HCT116 (cell line): ENCODE results near the gene ITGB1. TPM values are rescaled to one million over a fixed set of nuclear protein-coding genes. Genes with fewer than 3 reads are reported as not detected.

Experiments used
- ATAC-seq: fragments of 200-7000 bp; cut with Tn5 transposase; 2 replicates; pipeline ENCODE4 v1.9.1; 2020; ENCODE audit warnings: mild to moderate bottlenecking, moderate library complexity
- BruUV-seq: library from RNA; stranded (reverse); fragments of 400-500 nt; replicated peaks from 2 replicates; lab custom pipeline; 2021; lab: Mats Ljungman, UMichigan
- CTCF ChIA-PET: fragments of 300-600 bp; sonication (Branson Sonifier 250); formaldehyde crosslinking; loops from one replicate; lab custom pipeline; 2021; ENCODE audit warnings: antibody characterized with exemption; lab: Charles Lee
- POLR2A ChIA-PET: fragments of 300-600, 350-600 bp; sonication (Branson Sonifier 250); formaldehyde crosslinking; loops from one replicate; lab custom pipeline; 2021; ENCODE audit warnings: antibody characterized with exemption; lab: Charles Lee
- RAD21 ChIA-PET, 2 experiments: fragments of 300-600 bp; sonication (Branson Sonifier 250); formaldehyde crosslinking; loops; one replicate each; lab custom pipeline; 2023; ENCODE audit warnings: low total read pairs in 2 of 2; ENCODE audit not compliant: uncharacterized antibody in 2 of 2, unreplicated experiment in 2 of 2, low non-redundant PET in 1 of 2; lab: Charles Lee
- DNase-seq: peaks from one replicate; pipeline ENCODE4 v3.0.0-alpha.2; 2010; ENCODE audit warnings: low read depth, low spot score
- H2AFZ ChIP-seq: fragments of 200-600 bp; shearing (Covaris generic), sonication (generic); 2 replicates; pipeline ENCODE4 v1.6.1; 2017; ENCODE audit warnings: low read depth, mixed run types, mixed read lengths, antibody characterized with exemption, low read length; ENCODE audit not compliant: poor library complexity, severe bottlenecking
- H3K27ac ChIP-seq: 2 replicates; pipeline ENCODE4 v1.5.1; 2012; ENCODE audit warnings: low read depth, low read length
- H3K27me3 ChIP-seq: fragments of 200-600 bp; sonication (generic); 2 replicates; pipeline ENCODE4 v1.6.1; 2016; ENCODE audit warnings: mixed run types, low read length, mixed read lengths; ENCODE audit not compliant: insufficient read depth
- H3K36me3 ChIP-seq, 2 experiments: fragments of 200-500 bp in 1 of 2; fragments of 200-600 bp in 1 of 2; sonication (Bioruptor generic) in 1 of 2; sonication (generic) in 1 of 2; 2 replicates each; pipeline versions ENCODE4 v1.5.1 to v1.6.1; 2014 to 2016; ENCODE audit warnings: low read length in 2 of 2, inconsistent platforms in 1 of 2, mixed read lengths in 1 of 2, mixed run types in 1 of 2; ENCODE audit not compliant: insufficient read depth in 2 of 2, control insufficient read depth in 1 of 2
- H3K4me1 ChIP-seq, 2 experiments: fragments of 200-600 bp in 1 of 2; sonication (generic) in 1 of 2; 2 replicates each; pipeline versions ENCODE4 v1.5.1 to v1.6.1; 2012 to 2017; ENCODE audit warnings: low read length in 2 of 2, inconsistent platforms in 1 of 2, mild to moderate bottlenecking in 1 of 2, mixed read lengths in 1 of 2, mixed run types in 1 of 2, moderate library complexity in 1 of 2; ENCODE audit not compliant: insufficient read depth in 2 of 2, control insufficient read depth in 1 of 2
- H3K4me2 ChIP-seq: fragments of 200-600 bp; sonication (generic); 2 replicates; pipeline ENCODE4 v1.6.1; 2017; ENCODE audit warnings: mixed run types, low read length, mixed read lengths
- H3K4me3 ChIP-seq, 2 experiments: fragments of 200-600 bp in 1 of 2; sonication (generic) in 1 of 2; replicated peaks in 1 of 2; 2 replicates each; pipeline ENCODE4 v1.5.1; 2011 to 2016; ENCODE audit warnings: low read length in 2 of 2, control low read depth in 1 of 2, low read depth in 1 of 2, mild to moderate bottlenecking in 1 of 2, mixed read lengths in 1 of 2, mixed run types in 1 of 2
- H3K79me2 ChIP-seq: fragments of 200-600 bp; sonication (generic); 2 replicates; pipeline ENCODE4 v1.6.1; 2017; ENCODE audit warnings: mild to moderate bottlenecking, mixed run types, low read length, moderate library complexity, mixed read lengths; ENCODE audit not compliant: insufficient read depth
- H3K9ac ChIP-seq: fragments of 200-600 bp; sonication (generic); 2 replicates; pipeline ENCODE4 v1.6.1; 2016; ENCODE audit warnings: low read length, mixed read lengths
- H3K9me2 ChIP-seq: fragments of 200-600 bp; sonication (generic), shearing (Covaris generic); 2 replicates; pipeline ENCODE4 v1.6.1; 2017; ENCODE audit warnings: mixed run types, mild to moderate bottlenecking, moderate library complexity; ENCODE audit not compliant: insufficient read depth
- H3K9me3 ChIP-seq, 2 experiments: fragments of 200-500 bp in 1 of 2; fragments of 200-600 bp in 1 of 2; sonication (Bioruptor generic) in 1 of 2; sonication (generic) in 1 of 2; 2 replicates each; pipeline ENCODE4 v1.6.1; 2014 to 2017; ENCODE audit warnings: low read length in 2 of 2, mixed read lengths in 2 of 2, inconsistent platforms in 1 of 2, low read depth in 1 of 2, mild to moderate bottlenecking in 1 of 2, mixed run types in 1 of 2, moderate library complexity in 1 of 2; ENCODE audit not compliant: control insufficient read depth in 1 of 2, insufficient read depth in 1 of 2
- H4K20me1 ChIP-seq: fragments of 200-600 bp; sonication (generic), shearing (Covaris generic); 2 replicates; pipeline ENCODE4 v1.6.1; 2017; ENCODE audit warnings: mixed run types, mild to moderate bottlenecking, moderate library complexity; ENCODE audit not compliant: insufficient read depth
- ATF3 ChIP-seq: IDR thresholded peaks from 2 replicates; pipeline ENCODE4 v1.6.1; 2012
- CBX3 ChIP-seq: IDR thresholded peaks from 2 replicates; pipeline ENCODE4 v1.6.1; 2012; ENCODE audit warnings: low read depth
- EGR1 ChIP-seq: IDR thresholded peaks from 2 replicates; pipeline ENCODE4 v1.6.1; 2012; ENCODE audit warnings: low read depth
- EZH2phosphoT487 ChIP-seq: fragments of 200-600 bp; IDR thresholded peaks from 2 replicates; pipeline ENCODE4 v1.6.1; 2018; ENCODE audit warnings: antibody characterized with exemption, borderline replicate concordance
- JUND ChIP-seq: IDR thresholded peaks from 2 replicates; pipeline ENCODE4 v1.6.1; 2012
- MAX ChIP-seq: IDR thresholded peaks from 2 replicates; pipeline ENCODE4 v1.6.1; 2012
- POLR2A ChIP-seq: IDR thresholded peaks from 2 replicates; pipeline ENCODE4 v1.7.0; 2011; ENCODE audit warnings: borderline replicate concordance; ENCODE audit not compliant: insufficient read depth, insufficient read length; ENCODE audit errors: extremely low read depth
- POLR2AphosphoS5 ChIP-seq: IDR thresholded peaks from 2 replicates; pipeline ENCODE4 v1.6.1; 2011; ENCODE audit warnings: mild to moderate bottlenecking, low read depth, low read length, moderate library complexity
- SIN3A ChIP-seq: IDR thresholded peaks from 2 replicates; pipeline ENCODE4 v1.6.1; 2012; ENCODE audit warnings: low read depth
- SP1 ChIP-seq: IDR thresholded peaks from 2 replicates; pipeline ENCODE4 v1.6.1; 2012; ENCODE audit warnings: low read depth
- SRF ChIP-seq: IDR thresholded peaks from 2 replicates; pipeline ENCODE4 v1.6.1; 2012; ENCODE audit warnings: low read depth
- YY1 ChIP-seq: IDR thresholded peaks from 2 replicates; pipeline ENCODE4 v1.6.1; 2011; ENCODE audit warnings: low read length, low read depth, moderate library complexity, mild to moderate bottlenecking; ENCODE audit not compliant: insufficient replicate concordance; ENCODE audit errors: extremely low read depth
- ZBTB33 ChIP-seq: IDR thresholded peaks from 2 replicates; pipeline ENCODE4 v1.6.1; 2011; ENCODE audit warnings: mild to moderate bottlenecking, low read length, moderate library complexity; ENCODE audit not compliant: insufficient replicate concordance; ENCODE audit errors: extremely low read depth
- ZFX ChIP-seq: fragments of 450-650 bp; IDR thresholded peaks from 2 replicates; pipeline ENCODE4 v1.6.1; 2017
- ZNF274 ChIP-seq: fragments of 200-500 bp; sonication (Bioruptor generic); IDR thresholded peaks from 2 replicates; pipeline ENCODE4 v1.6.1; 2014; ENCODE audit warnings: mild to moderate bottlenecking, low read depth, low read length, inconsistent platforms
- intact Hi-C: fragments of 100-400 bp; cut with micrococcal nuclease; formaldehyde crosslinking; loops from 2 replicates; pipeline ENCODE4 v1.10.0; 2022
- total RNA-seq: library from RNA; stranded (reverse); gene quantifications from one replicate; pipeline ENCODE4 v1.2.1, GENCODE V29; 2021; ENCODE audit not compliant: unreplicated experiment
- TF ChIP-seq, protein P1 (sequence below), 3 experiments: fragments of 200-600 bp in 1 of 3; sonication (generic) in 1 of 3; IDR thresholded peaks in 2 of 3; conservative IDR thresholded peaks in 1 of 3; 2 replicates each; pipeline ENCODE4 v1.5.1; 2012 to 2017; ENCODE audit warnings: low read depth in 2 of 3, low read length in 2 of 3, antibody characterized with exemption in 1 of 3, borderline replicate concordance in 1 of 3, control low read depth in 1 of 3, mild to moderate bottlenecking in 1 of 3, mixed read lengths in 1 of 3, mixed run types in 1 of 3, moderate library complexity in 1 of 3; ENCODE audit not compliant: insufficient read depth in 1 of 3

Gene ITGB1
- total RNA-seq, 1 experiment from 2014 or later, result 366 TPM

DNA sequence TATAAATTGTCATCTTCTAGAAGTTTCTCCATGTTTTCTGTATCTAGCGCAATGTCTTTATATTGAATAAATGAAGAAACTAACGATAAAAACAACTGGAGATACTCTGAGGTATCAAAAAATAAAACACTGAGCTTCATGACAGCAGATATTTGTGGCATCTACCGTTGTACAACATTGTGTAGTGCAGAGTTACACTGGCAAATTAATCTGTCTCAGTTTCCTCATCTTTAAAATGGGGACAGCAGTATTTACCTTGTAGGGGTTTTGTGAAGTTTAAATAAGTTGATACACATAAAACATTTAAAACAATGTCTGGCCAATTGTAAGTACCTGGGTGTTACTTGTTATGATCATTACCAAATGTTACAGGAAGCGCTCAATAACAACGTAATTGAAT, 10.4 kb downstream of the ITGB1 start:
- no peak overlapping the region for H2AFZ ChIP-seq
- H3K4me1 ChIP-seq, result peaks cover 71 to 80% of the 10 kb centered on the region in 2 experiments
- no peak overlapping the region for H3K4me2 ChIP-seq
- BruUV-seq, result no TSS peak
- ChIA-PET CTCF (no interaction called here), POLR2A (interaction anchor here (1.2 kb wide), 1 partner anchor 10 kb away, joined by 3 read pairs; no protein-coding TSS in a partner anchor), RAD21 (no interaction called here)
- H3K9me3 ChIP-seq, result no peaks in the 10 kb centered on the region
- no peak for TF ChIP-seq EZH2phosphoT487
- TF ChIP-seq SRF, result no peak
- TF ChIP-seq CBX3, result 0 out of 2 replicates have a peak, but pooled peaks have one; percentile 10
- no peak overlapping the region for H3K9ac ChIP-seq
- peaks cover 100% of the 10 kb centered on the region for H3K79me2 ChIP-seq
- no peak overlapping the region for H3K27ac ChIP-seq
- H3K9me2 ChIP-seq, result no peaks in the 10 kb centered on the region
- H4K20me1 ChIP-seq, result peaks cover 28% of the 10 kb centered on the region; the same call in 1 of the 2 replicates
- no peak overlapping the region for H3K4me3 ChIP-seq
- H3K36me3 ChIP-seq, result no peaks in the 10 kb centered on the region
- ATAC-seq, result no peak
- H3K27me3 ChIP-seq, result no peaks in the 10 kb centered on the region
- DNase-seq, result no peak
- intact Hi-C loops, result no loop called here

DNA sequence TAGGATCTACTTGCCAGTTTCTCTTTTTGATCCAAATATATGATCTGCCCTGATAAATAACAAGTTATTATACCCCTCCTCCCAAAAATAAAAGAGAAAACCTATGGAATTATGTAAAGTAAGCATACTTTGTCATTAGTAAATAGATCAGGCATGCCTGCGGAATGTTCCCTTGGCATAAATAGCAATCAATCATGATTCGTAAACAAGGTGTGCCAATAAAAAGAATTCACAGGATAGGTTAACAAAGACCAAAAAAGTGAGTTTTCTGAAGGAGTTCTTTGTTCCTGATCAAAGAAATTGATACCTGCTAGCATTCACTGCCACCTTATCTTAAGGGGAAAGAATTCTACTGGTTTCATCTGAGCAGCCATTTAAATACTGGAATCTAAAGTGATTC, 11.9 kb downstream of the ITGB1 start:
- ATAC-seq (no peak), DNase-seq (no peak)
- H3K9ac ChIP-seq, result no peak overlapping the region
- ChIA-PET RAD21 (no interaction called here), POLR2A (no interaction called here), CTCF (no interaction called here)
- no peaks in the 10 kb centered on the region for H3K9me2 ChIP-seq
- H3K27me3 ChIP-seq, result no peaks in the 10 kb centered on the region
- H3K4me2 ChIP-seq, result no peak overlapping the region
- peaks cover 34% of the 10 kb centered on the region; the same call in 1 of the 2 replicates for H4K20me1 ChIP-seq
- no peak overlapping the region for H2AFZ ChIP-seq
- no peak overlapping the region for H3K27ac ChIP-seq
- no peak overlapping the region for H3K4me3 ChIP-seq
- no peaks in the 10 kb centered on the region for H3K9me3 ChIP-seq
- peaks cover 100% of the 10 kb centered on the region for H3K79me2 ChIP-seq
- no TSS peak for BruUV-seq
- H3K4me1 ChIP-seq, result peaks cover 65 to 70% of the 10 kb centered on the region in 2 experiments
- TF ChIP-seq ATF3 (no peak), CBX3 (no peak), ZFX (no peak), EGR1 (no peak), ZBTB33 (no peak), POLR2A (no peak), SIN3A (no peak), MAX (no peak), ZNF274 (no peak), POLR2AphosphoS5 (no peak), SP1 (no peak), JUND (no peak), YY1 (no peak)
- TF ChIP-seq, protein P1, sequence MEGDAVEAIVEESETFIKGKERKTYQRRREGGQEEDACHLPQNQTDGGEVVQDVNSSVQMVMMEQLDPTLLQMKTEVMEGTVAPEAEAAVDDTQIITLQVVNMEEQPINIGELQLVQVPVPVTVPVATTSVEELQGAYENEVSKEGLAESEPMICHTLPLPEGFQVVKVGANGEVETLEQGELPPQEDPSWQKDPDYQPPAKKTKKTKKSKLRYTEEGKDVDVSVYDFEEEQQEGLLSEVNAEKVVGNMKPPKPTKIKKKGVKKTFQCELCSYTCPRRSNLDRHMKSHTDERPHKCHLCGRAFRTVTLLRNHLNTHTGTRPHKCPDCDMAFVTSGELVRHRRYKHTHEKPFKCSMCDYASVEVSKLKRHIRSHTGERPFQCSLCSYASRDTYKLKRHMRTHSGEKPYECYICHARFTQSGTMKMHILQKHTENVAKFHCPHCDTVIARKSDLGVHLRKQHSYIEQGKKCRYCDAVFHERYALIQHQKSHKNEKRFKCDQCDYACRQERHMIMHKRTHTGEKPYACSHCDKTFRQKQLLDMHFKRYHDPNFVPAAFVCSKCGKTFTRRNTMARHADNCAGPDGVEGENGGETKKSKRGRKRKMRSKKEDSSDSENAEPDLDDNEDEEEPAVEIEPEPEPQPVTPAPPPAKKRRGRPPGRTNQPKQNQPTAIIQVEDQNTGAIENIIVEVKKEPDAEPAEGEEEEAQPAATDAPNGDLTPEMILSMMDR (IDR thresholded peaks at IDR 0.05 in 2 of 3, conservative IDR thresholded peaks at IDR 0.05 in 1 of 3; ENCODE audit: borderline replicate concordance in 1 of 3, insufficient read depth in 1 of 3, low read depth in 2 of 3, low read length in 2 of 3), result no peak
- TF ChIP-seq, all 23 proteins: peak for 0
- H3K36me3 ChIP-seq, result no peaks in the 10 kb centered on the region
- intact Hi-C loops, result no loop called here
